ENCODE measurements around the gene SHROOM3.

Gene SHROOM3

GRCh38 chr4:76790377-76790776, 355.3 kb downstream of the SHROOM3 start:
- Histone ChIP-seq H3K4me1 (ENCODE audit: control insufficient read depth in 1 of 2, insufficient read depth in 1 of 2, low read depth in 1 of 2, low read length in 1 of 2) (no peaks in the 10 kb centered on the region), H3K27ac (no peak overlapping the region), H3K27me3 (no peaks in the 10 kb centered on the region), H3K4me3 (ENCODE audit: low read depth in 1 of 2, low read length in 1 of 2) (no peak overlapping the region), H3K9me3 (no peaks in the 10 kb centered on the region), H3K36me3 (no peaks in the 10 kb centered on the region)
- TF ChIP-seq, protein P1, sequence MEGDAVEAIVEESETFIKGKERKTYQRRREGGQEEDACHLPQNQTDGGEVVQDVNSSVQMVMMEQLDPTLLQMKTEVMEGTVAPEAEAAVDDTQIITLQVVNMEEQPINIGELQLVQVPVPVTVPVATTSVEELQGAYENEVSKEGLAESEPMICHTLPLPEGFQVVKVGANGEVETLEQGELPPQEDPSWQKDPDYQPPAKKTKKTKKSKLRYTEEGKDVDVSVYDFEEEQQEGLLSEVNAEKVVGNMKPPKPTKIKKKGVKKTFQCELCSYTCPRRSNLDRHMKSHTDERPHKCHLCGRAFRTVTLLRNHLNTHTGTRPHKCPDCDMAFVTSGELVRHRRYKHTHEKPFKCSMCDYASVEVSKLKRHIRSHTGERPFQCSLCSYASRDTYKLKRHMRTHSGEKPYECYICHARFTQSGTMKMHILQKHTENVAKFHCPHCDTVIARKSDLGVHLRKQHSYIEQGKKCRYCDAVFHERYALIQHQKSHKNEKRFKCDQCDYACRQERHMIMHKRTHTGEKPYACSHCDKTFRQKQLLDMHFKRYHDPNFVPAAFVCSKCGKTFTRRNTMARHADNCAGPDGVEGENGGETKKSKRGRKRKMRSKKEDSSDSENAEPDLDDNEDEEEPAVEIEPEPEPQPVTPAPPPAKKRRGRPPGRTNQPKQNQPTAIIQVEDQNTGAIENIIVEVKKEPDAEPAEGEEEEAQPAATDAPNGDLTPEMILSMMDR (IDR thresholded peaks at IDR 0.05) = no peak

DNA sequence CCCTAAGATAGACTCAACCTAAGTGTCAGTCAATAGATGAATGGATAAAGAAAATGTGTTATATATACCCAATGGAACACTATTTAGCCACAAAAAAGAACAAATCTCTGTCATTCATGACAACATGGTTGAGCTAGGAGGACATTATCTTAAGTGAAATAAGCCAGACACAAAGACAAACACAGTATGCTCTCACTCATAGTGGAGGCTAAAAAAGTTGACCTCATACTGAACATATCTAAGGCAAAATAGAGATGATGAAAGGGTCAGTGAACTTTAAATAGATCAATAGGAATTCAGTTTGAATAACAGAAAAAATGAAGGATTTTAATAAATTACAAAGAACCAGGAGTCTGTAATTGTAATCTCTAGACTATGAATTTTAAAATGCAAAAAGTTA, 356.4 kb downstream of the SHROOM3 start:
- TF ChIP-seq, protein P1 (IDR thresholded peaks at IDR 0.05) = no peak

DNA sequence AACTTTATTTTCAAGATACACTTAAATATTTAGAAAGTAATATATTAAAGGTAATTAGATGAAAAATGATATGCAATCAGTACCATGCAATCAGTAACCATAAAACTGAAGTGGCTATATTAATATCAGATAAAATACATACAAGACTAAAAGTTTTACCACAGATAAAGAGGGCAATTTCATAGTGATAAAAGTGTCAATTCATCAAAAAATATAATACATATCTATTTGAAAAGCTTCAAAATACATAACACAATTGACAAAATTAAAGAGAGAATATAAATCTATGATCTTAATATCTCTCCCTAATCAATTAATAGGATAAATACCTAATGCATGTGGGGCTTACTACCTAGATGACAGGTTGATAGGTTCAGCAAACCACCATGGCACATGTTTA, 357.4 kb downstream of the SHROOM3 start:
- Histone ChIP-seq H3K27ac (no peak overlapping the region), H3K36me3 (no peaks in the 10 kb centered on the region), H3K4me1 (ENCODE audit: control insufficient read depth in 1 of 2, insufficient read depth in 1 of 2, low read depth in 1 of 2, low read length in 1 of 2) (no peaks in the 10 kb centered on the region), H3K27me3 (no peaks in the 10 kb centered on the region), H3K4me3 (ENCODE audit: low read depth in 1 of 2, low read length in 1 of 2) (no peak overlapping the region), H3K9me3 (no peaks in the 10 kb centered on the region)
- TF ChIP-seq, protein P1 (IDR thresholded peaks at IDR 0.05) = no peak

More for the DNA sequence above, 356.4 kb downstream of the SHROOM3 start:
- no peaks in the 10 kb centered on the region for H3K36me3 ChIP-seq
- no peaks in the 10 kb centered on the region for H3K9me3 ChIP-seq
- H3K27me3 ChIP-seq = no peaks in the 10 kb centered on the region
- no peak overlapping the region for H3K27ac ChIP-seq
- no peak overlapping the region for H3K4me3 ChIP-seq (ENCODE audit: low read depth in 1 of 2, low read length in 1 of 2)
- H3K4me1 ChIP-seq (ENCODE audit: control insufficient read depth in 1 of 2, insufficient read depth in 1 of 2, low read depth in 1 of 2, low read length in 1 of 2) = no peaks in the 10 kb centered on the region

- Histone ChIP-seq H3K27ac (no peak overlapping the region), H3K9me3 (no peaks in the 10 kb centered on the region), H3K36me3 (no peaks in the 10 kb centered on the region), H3K27me3 (no peaks in the 10 kb centered on the region), H3K4me3 (ENCODE audit: low read depth in 1 of 2, low read length in 1 of 2) (no peak overlapping the region), H3K4me1 (ENCODE audit: control insufficient read depth in 1 of 2, insufficient read depth in 1 of 2, low read depth in 1 of 2, low read length in 1 of 2) (no peaks in the 10 kb centered on the region)
- TF ChIP-seq, protein P1 (IDR thresholded peaks at IDR 0.05) = no peak
Measured at GRCh38 chr4:76795243-76795642, 360.2 kb downstream of the SHROOM3 start.

DNA sequence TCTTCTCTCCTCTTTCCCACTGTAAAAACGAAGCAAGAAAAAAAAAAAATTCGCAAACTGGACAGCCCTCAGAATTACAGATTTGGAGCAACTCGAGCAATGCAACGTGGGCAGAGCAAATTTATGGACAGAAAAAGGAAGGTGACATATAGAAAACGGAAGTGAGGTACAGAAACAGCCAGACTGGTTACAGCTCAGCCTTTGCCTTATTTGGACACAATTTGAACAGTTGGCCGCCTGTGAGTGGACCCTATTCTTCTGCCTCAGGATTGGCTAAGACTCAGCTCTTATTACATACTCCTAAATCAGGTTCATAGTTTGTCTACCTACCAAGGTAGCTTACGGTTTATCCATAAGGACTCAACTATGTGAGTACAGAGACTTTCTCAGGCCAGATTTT, 364.1 kb downstream of the SHROOM3 start:
- H3K9me3 ChIP-seq = no peaks in the 10 kb centered on the region
- no peak overlapping the region for H3K4me3 ChIP-seq (ENCODE audit: low read depth in 1 of 2, low read length in 1 of 2)
- H3K27ac ChIP-seq = no peak overlapping the region
- TF ChIP-seq, protein P1 (IDR thresholded peaks at IDR 0.05) = no peak
- H3K4me1 ChIP-seq (ENCODE audit: control insufficient read depth in 1 of 2, insufficient read depth in 1 of 2, low read depth in 1 of 2, low read length in 1 of 2) = no peaks in the 10 kb centered on the region
- peaks cover 19% of the 10 kb centered on the region for H3K27me3 ChIP-seq
- H3K36me3 ChIP-seq = no peaks in the 10 kb centered on the region

DNA sequence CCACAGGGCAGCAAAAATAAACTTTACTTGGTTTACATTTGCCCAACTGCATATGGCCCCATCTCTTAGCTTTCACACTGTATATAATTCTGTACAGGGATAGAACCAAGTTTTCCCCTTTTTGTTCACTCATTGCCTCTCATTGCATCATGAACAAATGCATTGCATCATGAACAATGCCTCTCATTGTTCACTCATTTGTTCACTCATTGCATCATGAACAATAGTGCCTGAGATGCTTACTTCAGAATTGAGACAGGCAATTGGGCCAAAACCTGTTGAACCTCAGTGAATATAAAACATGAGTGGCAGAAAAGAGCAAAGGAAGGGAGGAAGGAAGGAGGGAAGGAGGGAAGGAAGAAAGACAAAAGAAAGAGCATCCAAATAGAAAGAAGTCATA, 364.7 kb downstream of the SHROOM3 start:
- Histone ChIP-seq H3K27me3 (peaks cover 19% of the 10 kb centered on the region), H3K9me3 (no peaks in the 10 kb centered on the region), H3K4me3 (ENCODE audit: low read depth in 1 of 2, low read length in 1 of 2) (no peak overlapping the region), H3K27ac (no peak overlapping the region), H3K36me3 (no peaks in the 10 kb centered on the region), H3K4me1 (ENCODE audit: control insufficient read depth in 1 of 2, insufficient read depth in 1 of 2, low read depth in 1 of 2, low read length in 1 of 2) (no peaks in the 10 kb centered on the region)
- TF ChIP-seq, protein P1 (IDR thresholded peaks at IDR 0.05) = no peak
